K562 (cell line): Measurements from ENCODE around the gene NYAP1. TPM values are rescaled to one million over a fixed set of nuclear protein-coding genes. Genes with fewer than 3 reads are reported as not detected.

Experiments used
- ATF6 ChIP-seq: sonication (generic); formaldehyde crosslinking; IDR thresholded peaks from 2 replicates; pipeline ENCODE4 v1.4.0; 2020; ENCODE audit warnings: mild to moderate bottlenecking, missing genetic modification reagents
- ATF7 ChIP-seq: fragments of 450-650 bp; IDR thresholded peaks from 2 replicates; pipeline ENCODE4 v1.7.1; 2014; ENCODE audit warnings: mild to moderate bottlenecking, moderate library complexity
- BDP1 ChIP-seq: IDR thresholded peaks from 3 replicates; pipeline ENCODE4 v1.6.1; 2011; ENCODE audit not compliant: insufficient read length, insufficient read depth
- CTCFL ChIP-seq: IDR thresholded peaks from 2 replicates; pipeline ENCODE4 v1.6.1; 2011; ENCODE audit warnings: borderline replicate concordance, low read depth, mild to moderate bottlenecking, moderate library complexity, low read length; ENCODE audit not compliant: insufficient read depth, poor library complexity, severe bottlenecking
- DNMT1 ChIP-seq: fragments of 450-650 bp; IDR thresholded peaks from 2 replicates; pipeline ENCODE4 v1.6.1; 2016; ENCODE audit warnings: antibody characterized with exemption, mild to moderate bottlenecking
- EZH2 ChIP-seq: IDR thresholded peaks from 2 replicates; pipeline ENCODE4 v1.6.1; 2012; ENCODE audit warnings: low read depth, mild to moderate bottlenecking, inconsistent platforms, low read length, borderline replicate concordance
- HMGN3 ChIP-seq: IDR thresholded peaks from 2 replicates; pipeline ENCODE4 v1.6.1; 2011; ENCODE audit warnings: borderline replicate concordance, low read depth, mild to moderate bottlenecking, mixed read lengths, low read length; ENCODE audit not compliant: insufficient read length; ENCODE audit errors: extremely low read depth
- JUND ChIP-seq, 2 experiments: IDR thresholded peaks; 2 replicates in 1 of 2; 3 replicates in 1 of 2; pipeline ENCODE4 v1.6.1; 2011; ENCODE audit warnings: borderline replicate concordance in 2 of 2, low read depth in 2 of 2, low read length in 2 of 2, improper control_type of control experiment in 1 of 2, missing biosample characterization in 1 of 2, missing genetic modification characterization in 1 of 2, missing genetic modification reagents in 1 of 2
- KLF6 ChIP-seq: fragments of 250-450 bp; sonication (Bioruptor Pico); IDR thresholded peaks from 2 replicates; pipeline ENCODE4 v1.4.0; 2020; ENCODE audit warnings: mild to moderate bottlenecking, moderate library complexity, borderline replicate concordance
- LEF1 ChIP-seq: fragments of 450-650 bp; IDR thresholded peaks from 2 replicates; pipeline ENCODE4 v1.6.1; 2016; ENCODE audit warnings: mild to moderate bottlenecking
- NCOA6 ChIP-seq: fragments of 450-650 bp; IDR thresholded peaks from 2 replicates; pipeline ENCODE4 v1.6.1; 2017; ENCODE audit warnings: mild to moderate bottlenecking
- SMARCC2 ChIP-seq: fragments of 450-650 bp; IDR thresholded peaks from 2 replicates; pipeline ENCODE4 v1.6.1; 2017; ENCODE audit warnings: antibody characterized with exemption, moderate library complexity, mild to moderate bottlenecking, low read depth
- SOX6 ChIP-seq: fragments of 450-650 bp; IDR thresholded peaks from 2 replicates; pipeline ENCODE4 v1.6.1; 2014; ENCODE audit warnings: mild to moderate bottlenecking
- SREBF1 ChIP-seq: fragments of 150-350 bp; IDR thresholded peaks from 2 replicates; pipeline ENCODE4 v1.6.1; 2014; ENCODE audit warnings: antibody characterized with exemption, low read depth, low read length, borderline replicate concordance
- SREBF2 ChIP-seq: sonication (generic); formaldehyde crosslinking; IDR thresholded peaks from 2 replicates; pipeline ENCODE4 v1.4.0; 2020; ENCODE audit warnings: mild to moderate bottlenecking, missing genetic modification reagents
- TEAD4 ChIP-seq, 2 experiments: sonication (generic) in 1 of 2; formaldehyde crosslinking in 1 of 2; IDR thresholded peaks; 2 replicates each; pipeline versions ENCODE4 v1.6.1 to v1.8.0; 2012 to 2022; ENCODE audit warnings: borderline replicate concordance in 1 of 2, inconsistent platforms in 1 of 2, low read length in 1 of 2, mild to moderate bottlenecking in 1 of 2, missing genetic modification reagents in 1 of 2
- TFAP4 ChIP-seq: sonication (generic); formaldehyde crosslinking; IDR thresholded peaks from 2 replicates; pipeline ENCODE4 v1.8.0; 2022; ENCODE audit warnings: missing genetic modification reagents, mild to moderate bottlenecking, moderate library complexity, borderline replicate concordance
- YY1 ChIP-seq, 3 experiments: IDR thresholded peaks; 2 replicates each; pipeline ENCODE4 v1.6.1; 2011; ENCODE audit warnings: low read length in 2 of 3, mild to moderate bottlenecking in 2 of 3, moderate library complexity in 2 of 3, borderline replicate concordance in 1 of 3, control low read depth in 1 of 3, low read depth in 1 of 3; ENCODE audit not compliant: insufficient read depth in 3 of 3, insufficient replicate concordance in 2 of 3, control insufficient read depth in 1 of 3, insufficient read length in 1 of 3; ENCODE audit errors: extremely low read depth in 1 of 3
- ZNF830 ChIP-seq: fragments of 250-450 bp; sonication (Bioruptor Pico); IDR thresholded peaks from 2 replicates; pipeline ENCODE4 v1.5.0; 2021; ENCODE audit warnings: mild to moderate bottlenecking
- polyA plus RNA-seq, 8 experiments: library from polyadenylated mRNA; depleted of rRNA in 4 of 8; stranded (reverse) in 5 of 8; unstranded in 3 of 8; fragments of >200 nt; fragmentation: Nextera tagmentation in 2 of 8; fragmentation: Illumina TruSeq in 1 of 8; extraction: Ambion mirVana in 2 of 8; extraction: Trizol in 1 of 8; gene quantifications; 2 replicates each; pipeline versions ENCODE4 v1.2.1 to v1.2.3, GENCODE V29; 2011 to 2014; ENCODE audit warnings: inconsistent platforms in 1 of 8, missing spikeins in 1 of 8
- total RNA-seq, 7 experiments: library from RNA; depleted of rRNA in 6 of 7; stranded (reverse); fragments of >200 nt in 6 of 7; fragmentation: Illumina TruSeq in 2 of 7; extraction: Trizol in 2 of 7; gene quantifications; 2 replicates each; pipeline versions ENCODE4 v1.2.1 to v1.2.3, GENCODE V29; 2011 to 2021; ENCODE audit warnings: low replicate concordance in 1 of 7

The NYAP1 gene
- total and polyA plus RNA-seq, 9 of the 15 experiments (the other 6 are each of a cell fraction or from before 2014, with no cell fraction given): 0.11 to 0.88 (median 0.22) TPM; not detected in 2

- TF ChIP-seq SOX6: peak; percentile 98
- no peak for TF ChIP-seq DNMT1
- no peak for TF ChIP-seq SREBF1
- TF ChIP-seq ZNF830 (CRISPR knock-in tag): 0 out of 2 replicates have a peak, but pooled peaks have one; percentile 43
- no peak for TF ChIP-seq BDP1
- TF ChIP-seq YY1 (IDR thresholded peaks at IDR 0.05; ENCODE audit: borderline replicate concordance in 1 of 3, control insufficient read depth in 1 of 3, extremely low read depth in 1 of 3, insufficient read depth in 3 of 3, insufficient read length in 1 of 3, insufficient replicate concordance in 2 of 3, low read depth in 1 of 3, low read length in 2 of 3): peak in 1 of 3 experiments; percentile 25
- TF ChIP-seq LEF1: peak; percentile 96
- TF ChIP-seq CTCFL: no peak
- TF ChIP-seq HMGN3: peak; percentile 74
- TF ChIP-seq JUND (IDR thresholded peaks at IDR 0.05; ENCODE audit: borderline replicate concordance, low read depth, low read length): peak; percentile 96
- peak; percentile 98 for TF ChIP-seq JUND (tag; IDR thresholded peaks at IDR 0.05; ENCODE audit: borderline replicate concordance, low read depth, low read length)
- peak; percentile 91 for TF ChIP-seq ATF6 (CRISPR knock-in tag)
- TF ChIP-seq SMARCC2: peak; percentile 78
- peak; percentile 70 for TF ChIP-seq TFAP4 (CRISPR knock-in tag)
- TF ChIP-seq ATF7: peak; percentile 98
- TF ChIP-seq SREBF2 (CRISPR knock-in tag): 0 out of 2 replicates have a peak, but pooled peaks have one; percentile 18
- TF ChIP-seq TEAD4 (IDR thresholded peaks at IDR 0.05; ENCODE audit: low read length): peak; percentile 24; the same call in 1 of the 2 replicates
- no peak for TF ChIP-seq TEAD4 (CRISPR knock-in tag; IDR thresholded peaks at IDR 0.05; ENCODE audit: borderline replicate concordance)
- 0 out of 2 replicates have a peak, but pooled peaks have one; percentile 34 for TF ChIP-seq KLF6 (CRISPR knock-in tag)
- TF ChIP-seq NCOA6: no peak
- no peak for TF ChIP-seq EZH2
These were observed 39.1 kb upstream of the NYAP1 start (continued) for GRCh38 chr7:100444311-100445278.
